ENCODE measurements around the gene MYO7A.

The MYO7A gene

DNA sequence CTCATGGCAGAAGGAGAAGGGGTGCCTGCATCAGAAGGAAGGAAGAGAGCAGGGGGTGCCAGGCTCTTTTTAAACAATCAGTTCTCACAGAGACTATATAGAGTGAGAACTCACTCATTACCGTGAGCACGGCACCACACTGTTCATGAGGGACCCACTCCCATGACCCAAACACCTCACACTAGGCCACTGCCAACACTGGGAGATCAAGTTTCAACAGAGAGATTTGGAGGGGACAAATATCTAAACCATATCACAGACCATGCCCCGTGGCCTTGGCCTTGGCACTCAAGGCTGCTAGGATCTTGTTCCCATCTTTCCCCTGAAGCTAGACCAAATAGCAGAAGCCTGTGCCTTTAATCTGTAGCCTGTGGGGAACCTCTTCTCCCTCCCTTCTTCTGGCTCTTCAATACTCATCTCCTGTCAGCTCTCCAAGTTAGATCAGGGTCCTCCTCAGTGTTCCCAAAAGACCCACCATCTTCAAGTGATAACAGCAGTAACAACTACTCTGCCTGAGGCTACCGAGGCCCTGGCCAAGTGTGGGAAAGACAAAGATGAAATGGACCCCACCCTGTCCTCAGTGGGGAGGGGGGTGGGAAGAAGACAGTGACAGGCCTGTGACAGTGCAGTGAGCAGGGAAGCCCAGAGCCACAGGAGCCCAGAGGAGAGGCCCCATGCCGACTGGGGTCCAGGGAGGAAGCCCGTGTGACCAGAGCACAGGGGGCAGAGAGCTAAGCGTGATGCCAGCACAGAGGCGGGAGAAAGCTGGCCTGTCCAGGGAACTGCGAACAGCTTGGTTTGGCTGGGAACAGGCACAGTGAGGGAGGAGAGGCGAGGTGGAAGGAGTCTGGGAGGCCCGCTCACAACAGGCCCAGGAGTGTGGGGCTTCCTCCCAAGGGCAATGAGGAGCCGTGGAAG lies 72.6 kb downstream of the MYO7A start:
- no peak for DNase-seq (ENCODE audit: low spot score)

DNA sequence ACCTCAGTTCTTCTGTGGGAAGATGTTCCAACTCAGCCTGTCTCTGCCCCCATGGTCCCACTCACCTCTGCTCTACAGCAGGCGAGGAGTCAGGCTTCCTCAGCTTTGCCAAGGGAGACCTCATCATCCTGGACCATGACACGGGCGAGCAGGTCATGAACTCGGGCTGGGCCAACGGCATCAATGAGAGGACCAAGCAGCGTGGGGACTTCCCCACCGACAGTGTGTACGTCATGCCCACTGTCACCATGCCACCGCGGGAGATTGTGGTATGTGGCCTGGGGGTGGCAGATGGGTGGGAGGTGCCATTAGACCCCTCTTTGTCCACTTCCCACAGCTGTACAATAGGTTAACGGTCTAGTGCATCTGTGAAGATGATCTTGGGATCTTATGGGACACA lies 73.3 kb downstream of the MYO7A start:
- no peak for DNase-seq (ENCODE audit: low spot score)

DNA sequence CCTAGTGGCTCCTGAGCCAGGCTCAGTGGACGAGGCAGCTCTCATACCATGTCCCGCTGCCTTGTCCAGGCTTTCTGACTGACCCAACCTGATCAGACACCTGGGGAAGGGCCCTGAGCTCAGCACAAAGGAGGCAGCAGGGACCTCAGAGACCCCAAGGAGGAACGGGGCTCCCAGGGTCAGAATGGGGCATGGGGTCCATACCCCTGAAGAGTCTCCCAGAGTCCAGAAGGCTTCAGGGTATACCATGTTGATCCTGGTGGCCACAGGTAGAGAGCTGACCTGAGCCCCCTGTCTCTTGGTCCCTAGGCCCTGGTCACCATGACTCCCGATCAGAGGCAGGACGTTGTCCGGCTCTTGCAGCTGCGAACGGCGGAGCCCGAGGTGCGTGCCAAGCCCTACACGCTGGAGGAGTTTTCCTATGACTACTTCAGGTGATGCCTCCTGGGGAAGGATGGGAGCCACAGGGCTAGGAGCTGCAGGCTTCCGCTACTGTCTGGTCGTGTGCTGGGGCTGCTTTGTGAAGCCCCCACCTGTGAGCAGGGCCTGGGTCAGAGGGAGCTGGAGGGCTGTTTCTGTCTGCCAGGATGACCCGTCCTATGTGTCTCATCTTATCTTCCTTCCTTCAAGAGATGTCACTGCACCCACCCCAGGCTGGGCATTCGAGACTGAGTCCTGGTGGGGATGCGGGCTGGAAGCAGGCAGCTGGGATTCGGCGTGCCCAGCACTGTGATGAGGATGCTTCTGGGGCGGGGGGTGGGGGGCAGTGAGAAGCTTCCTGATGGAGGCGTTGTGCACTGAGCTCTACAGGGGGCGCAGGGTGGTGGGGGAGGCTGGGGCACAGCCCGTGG lies 74.2 kb downstream of the MYO7A start:
- DNase-seq (ENCODE audit: low spot score): no peak

GRCh38 chr11:77202941-77203900 lies 75.2 kb downstream of the MYO7A start:
- no peak for DNase-seq (ENCODE audit: low spot score)

DNA sequence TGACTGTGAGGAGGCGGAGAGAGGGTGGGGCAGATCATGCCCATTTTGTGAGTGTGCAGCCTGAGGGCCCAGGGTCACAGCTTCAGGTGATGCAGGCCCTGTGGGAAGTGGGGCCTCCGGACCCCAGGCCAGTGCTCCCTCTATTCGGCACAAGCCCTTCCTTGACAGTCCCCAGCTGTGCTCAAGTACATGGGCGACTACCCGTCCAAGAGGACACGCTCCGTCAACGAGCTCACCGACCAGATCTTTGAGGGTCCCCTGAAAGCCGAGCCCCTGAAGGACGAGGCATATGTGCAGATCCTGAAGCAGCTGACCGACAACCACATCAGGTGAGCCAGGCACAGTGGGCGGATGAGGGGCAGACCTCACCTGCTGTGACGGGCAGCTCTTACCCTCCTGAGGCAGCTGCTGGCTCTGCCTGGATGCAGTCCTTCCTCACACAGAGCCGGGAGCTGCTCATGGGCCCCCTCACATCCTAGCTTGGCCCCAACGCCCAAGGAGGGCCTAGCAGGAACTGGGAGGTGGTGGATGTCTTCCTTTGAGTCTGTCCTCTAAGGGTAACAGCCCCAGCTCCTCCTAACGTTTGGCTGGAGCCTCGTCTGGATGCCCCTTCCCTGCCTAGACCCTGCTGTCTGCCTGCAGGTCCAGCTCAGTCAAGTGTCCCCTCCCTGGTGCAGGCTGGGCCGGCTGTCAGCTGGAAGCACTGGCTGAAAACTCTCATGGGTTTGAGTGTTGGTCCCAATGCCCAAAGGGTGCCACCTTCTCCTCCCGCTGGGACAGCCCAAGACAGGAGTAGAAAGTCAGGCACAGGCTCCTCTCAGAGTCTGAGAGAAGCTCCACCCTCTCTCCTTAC lies 76.1 kb downstream of the MYO7A start:
- no peak for DNase-seq (ENCODE audit: low spot score)

GRCh38 chr11:77204754-77205466 lies 76.9 kb downstream of the MYO7A start:
- no peak for DNase-seq (ENCODE audit: low spot score)

- DNase-seq (ENCODE audit: low spot score): no peak
Observed at GRCh38 chr11:77205467-77206263, 77.6 kb downstream of the MYO7A start.

DNA sequence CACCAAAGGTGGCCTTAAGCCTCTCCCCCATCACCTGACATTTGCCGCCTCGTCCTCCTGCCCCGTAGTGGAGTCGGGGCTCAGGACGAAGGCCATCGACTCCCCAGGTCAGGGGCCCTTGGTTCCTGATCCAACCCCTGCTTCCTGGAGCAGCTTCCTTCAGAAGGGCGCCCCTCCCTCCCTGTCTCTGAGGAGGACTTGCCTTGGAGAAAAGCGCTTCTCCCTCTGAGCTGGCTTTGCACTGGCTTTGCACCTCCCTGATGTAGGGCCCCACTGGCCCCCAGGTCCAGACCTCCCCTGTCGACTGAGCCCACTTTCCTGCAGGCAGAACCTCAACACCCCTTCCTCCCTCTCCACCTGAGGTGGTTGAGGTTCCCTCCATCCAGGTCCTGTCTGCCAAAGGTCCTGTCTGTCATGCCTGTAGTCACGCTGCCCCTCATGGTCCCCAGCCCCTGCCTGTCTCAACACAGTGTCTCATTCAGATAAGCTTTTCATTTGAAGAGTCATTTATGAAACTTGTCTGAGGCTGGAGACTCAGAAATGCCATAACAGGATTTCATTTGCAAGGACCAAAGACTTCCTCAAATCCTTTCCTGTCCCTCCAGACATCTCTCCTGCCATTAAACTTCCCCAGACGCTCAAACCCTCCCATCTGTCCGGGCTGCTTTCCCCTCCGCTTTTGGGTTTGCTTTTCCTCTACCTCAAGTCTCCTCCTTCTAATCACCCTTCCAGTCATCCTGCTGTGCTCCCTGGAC lies 78.4 kb downstream of the MYO7A start:
- no peak for DNase-seq (ENCODE audit: low spot score)

DNA sequence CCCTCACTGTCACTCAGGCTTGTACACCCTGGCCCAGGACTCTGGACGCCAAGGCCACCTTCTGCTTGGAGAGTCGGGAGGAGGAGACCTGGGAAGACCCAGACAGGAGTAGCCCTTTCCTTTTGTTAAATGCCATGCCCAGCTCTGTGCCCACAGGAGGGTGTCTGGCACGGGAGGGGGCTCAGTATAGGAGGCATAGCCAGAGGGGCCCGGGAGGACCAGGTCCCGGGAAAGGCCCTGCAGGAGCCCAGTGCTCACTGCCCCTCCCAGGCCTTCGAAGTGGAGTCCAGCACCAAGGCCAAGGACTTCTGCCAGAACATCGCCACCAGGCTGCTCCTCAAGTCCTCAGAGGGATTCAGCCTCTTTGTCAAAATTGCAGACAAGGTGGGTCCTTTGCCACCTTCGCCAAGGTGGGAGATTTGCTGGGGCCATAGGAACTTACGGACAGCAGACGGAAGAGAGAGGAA lies 79.0 kb downstream of the MYO7A start:
- no peak for DNase-seq (ENCODE audit: low spot score)

DNA sequence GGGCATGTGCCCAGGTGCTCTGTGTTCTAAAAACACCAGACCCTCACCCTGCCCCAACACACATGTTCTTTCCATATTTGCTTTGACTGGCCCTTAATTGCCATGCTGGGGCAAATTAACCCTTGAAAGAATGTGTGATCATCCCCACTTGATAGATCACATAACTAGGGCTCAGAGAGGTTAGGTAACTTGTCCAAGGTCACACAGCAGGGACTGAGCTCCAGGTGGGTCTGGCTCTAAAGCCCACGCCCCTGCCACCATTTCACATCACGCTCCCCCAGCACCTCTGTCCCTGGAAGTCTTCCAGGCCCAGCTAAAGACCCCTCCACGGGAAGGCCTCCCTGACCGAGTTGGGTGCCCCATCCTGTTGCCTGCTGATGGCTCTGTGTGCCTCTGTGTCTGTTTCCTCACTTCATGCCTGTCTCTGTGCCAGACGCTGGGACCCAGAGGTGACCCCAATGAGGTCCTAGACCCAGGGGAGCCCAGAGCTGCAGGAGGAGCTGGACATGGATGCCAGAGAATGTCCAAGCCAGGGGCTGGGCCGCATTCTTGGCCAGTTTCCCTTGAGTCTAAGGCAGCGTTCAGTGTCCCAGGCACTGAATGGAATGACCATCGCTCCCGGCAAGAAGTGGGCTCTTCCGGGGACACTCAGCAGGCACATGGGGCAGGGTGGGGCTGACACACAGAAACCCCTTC lies 79.7 kb downstream of the MYO7A start:
- no peak for DNase-seq (ENCODE audit: low spot score)

DNA sequence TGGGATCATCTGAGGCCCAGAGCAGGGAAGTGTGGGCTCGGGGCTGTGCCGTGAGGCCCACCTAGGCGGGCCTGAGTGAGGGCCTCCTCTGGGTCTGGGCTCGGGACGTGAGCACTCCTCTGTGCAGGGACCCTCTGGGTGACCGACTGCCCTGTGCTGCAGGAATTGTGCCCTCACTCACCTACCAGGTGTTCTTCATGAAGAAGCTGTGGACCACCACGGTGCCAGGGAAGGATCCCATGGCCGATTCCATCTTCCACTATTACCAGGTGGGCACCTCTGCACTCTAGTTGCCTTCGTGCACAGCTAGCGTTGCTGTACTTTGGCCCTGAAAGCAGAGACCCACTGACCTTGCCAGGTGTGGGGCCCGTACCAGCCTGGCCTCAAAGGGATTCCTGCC lies 80.5 kb downstream of the MYO7A start:
- no peak for DNase-seq (ENCODE audit: low spot score)

DNA sequence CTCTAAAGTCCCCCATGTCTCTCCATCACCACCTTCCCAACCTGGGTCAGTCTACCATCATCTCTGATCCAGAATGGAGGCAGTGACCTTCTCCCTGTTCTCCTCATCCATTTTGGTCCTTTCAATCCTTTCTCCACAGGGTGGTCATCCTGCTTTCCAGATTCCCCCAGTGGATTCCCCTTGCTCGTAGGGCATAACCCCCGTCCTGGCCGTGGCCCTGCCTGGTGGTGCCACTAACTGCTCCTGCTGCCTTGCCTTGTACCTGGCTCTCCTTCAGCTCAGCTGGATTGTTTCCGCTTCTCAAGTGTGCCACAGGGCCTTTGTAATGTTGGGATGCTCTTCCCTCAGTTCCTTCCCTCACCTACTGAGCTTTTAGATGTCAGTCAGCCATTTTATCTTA lies 81.6 kb downstream of the MYO7A start:
- no peak for DNase-seq (ENCODE audit: low spot score)

GRCh38 chr11:77211040-77211451 lies 83.0 kb downstream of the MYO7A start:
- no peak for DNase-seq (ENCODE audit: low spot score)

GRCh38 chr11:77211594-77212251 lies 83.7 kb downstream of the MYO7A start:
- no peak for DNase-seq (ENCODE audit: low spot score)

- no peak for DNase-seq (ENCODE audit: low spot score)
Observed at GRCh38 chr11:77212314-77213007, 84.4 kb downstream of the MYO7A start.

- no peak for DNase-seq (ENCODE audit: low spot score)
Observed at GRCh38 chr11:77213029-77213579, 85.1 kb downstream of the MYO7A start.

Data from LoVo (cell line).